ENCODE results near the gene NGEF.

NGEF gene

DNA sequence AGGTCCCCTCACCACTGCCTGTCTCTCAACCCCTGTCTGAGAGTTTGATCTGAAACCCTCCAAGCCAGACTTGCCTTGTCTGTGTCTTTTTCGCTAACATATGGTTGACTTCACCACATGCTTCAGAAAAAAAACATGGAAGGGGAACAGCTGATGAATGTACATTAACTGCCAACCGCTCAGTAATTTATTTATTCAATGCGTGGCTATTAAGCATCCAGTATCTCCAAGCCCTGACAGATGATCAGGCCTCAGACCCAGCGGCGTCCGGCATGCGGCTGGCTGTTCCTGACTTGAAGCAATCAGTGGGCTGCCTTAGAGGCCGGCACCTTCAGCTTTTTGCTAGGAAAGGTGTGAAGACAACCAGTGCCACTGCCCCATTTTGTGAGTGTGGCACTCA is 62.3 kb downstream of the NGEF start:
- Mint-ChIP-seq H3K27me3 (no peaks in the 10 kb centered on the region), H3K36me3 (no peaks in the 10 kb centered on the region), H3K4me1 (no peaks in the 10 kb centered on the region), H3K4me3 (no peak overlapping the region), H3K27ac (no peak overlapping the region), H3K9me3 (no peaks in the 10 kb centered on the region)

DNA sequence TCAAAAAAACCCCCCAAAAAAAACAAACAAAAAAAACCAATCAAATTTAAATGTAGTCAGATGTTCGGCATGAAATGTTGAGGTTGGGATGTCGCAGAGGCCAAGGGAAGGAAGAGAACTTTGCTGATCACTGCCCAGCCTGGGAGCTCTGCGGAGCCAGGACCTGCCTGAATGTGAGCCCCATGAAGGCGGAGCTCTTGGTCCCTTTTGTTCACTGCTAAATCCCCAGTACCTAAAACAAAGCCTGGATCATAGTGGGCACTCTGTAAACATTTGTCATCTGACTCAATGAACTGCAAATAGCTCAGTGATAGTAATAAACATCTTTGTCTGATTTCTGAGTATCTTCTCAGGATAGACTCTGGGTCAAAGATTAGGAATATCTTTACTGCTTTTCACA is 64.0 kb downstream of the NGEF start:
- Mint-ChIP-seq H3K4me3 (no peak overlapping the region), H3K9me3 (no peaks in the 10 kb centered on the region), H3K27ac (no peak overlapping the region), H3K36me3 (no peaks in the 10 kb centered on the region), H3K27me3 (no peaks in the 10 kb centered on the region), H3K4me1 (no peaks in the 10 kb centered on the region)

DNA sequence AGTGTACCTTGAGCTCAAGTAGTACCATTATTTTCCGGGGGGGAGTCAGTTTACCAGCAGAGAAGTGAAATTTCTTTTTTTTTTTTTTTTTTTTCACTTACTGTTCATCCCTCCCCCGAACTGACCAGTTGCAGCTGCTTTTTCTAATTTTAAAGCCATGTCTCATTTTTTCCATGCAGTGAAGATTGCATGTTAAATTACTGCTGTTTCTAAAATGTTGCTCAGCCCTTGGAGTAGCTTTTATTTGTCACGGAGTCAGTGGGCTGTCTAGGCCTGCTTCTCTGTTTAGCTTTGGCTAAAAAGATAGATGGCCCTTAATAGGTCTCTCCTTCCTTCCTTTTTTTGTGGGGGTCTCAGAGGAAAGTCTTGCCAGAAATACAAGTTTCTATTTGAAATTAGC is 70.2 kb downstream of the NGEF start:
- Mint-ChIP-seq H3K9me3 (no peaks in the 10 kb centered on the region), H3K36me3 (no peaks in the 10 kb centered on the region), H3K27ac (no peak overlapping the region), H3K4me3 (no peak overlapping the region), H3K4me1 (no peaks in the 10 kb centered on the region), H3K27me3 (no peaks in the 10 kb centered on the region)

DNA sequence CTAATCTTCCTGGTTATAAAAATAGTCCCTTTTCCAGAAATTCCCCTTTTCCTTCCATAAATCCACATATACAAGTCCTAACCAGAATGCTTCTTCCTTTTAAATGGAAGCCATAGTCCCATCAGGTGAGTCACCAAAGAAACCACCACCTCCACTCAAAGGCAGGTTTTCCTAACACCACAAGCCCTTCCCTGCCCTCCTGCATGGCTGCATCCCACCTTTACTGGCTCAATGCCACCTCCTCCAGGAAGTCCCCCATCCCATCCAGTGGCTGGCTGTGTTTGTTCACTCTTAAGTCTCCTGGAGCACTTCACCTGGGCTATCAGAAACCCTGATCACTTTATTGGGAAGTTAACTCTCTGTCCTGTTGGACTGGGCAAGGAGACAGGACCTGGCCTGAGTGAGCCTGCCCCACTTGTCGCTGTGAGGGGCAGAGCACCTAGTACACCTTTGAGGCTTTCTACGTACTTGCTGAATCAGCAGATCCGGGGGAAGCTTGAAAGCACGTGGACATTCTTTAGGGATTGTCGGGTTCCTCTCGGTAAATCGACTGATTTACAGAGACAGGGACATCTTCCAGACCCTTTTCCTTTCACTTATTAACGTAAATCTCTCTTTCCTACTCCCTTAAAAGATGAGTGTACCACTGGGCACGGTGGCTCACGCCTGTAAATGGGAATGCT is 71.0 kb downstream of the NGEF start:
- no peaks in the 10 kb centered on the region for H3K4me1 Mint-ChIP-seq
- no peak overlapping the region for H3K4me3 Mint-ChIP-seq
- peaks cover 1% of the 10 kb centered on the region for H3K27me3 Mint-ChIP-seq
- no peak overlapping the region for H3K27ac Mint-ChIP-seq
- H3K36me3 Mint-ChIP-seq: no peaks in the 10 kb centered on the region
- H3K9me3 Mint-ChIP-seq: no peaks in the 10 kb centered on the region

DNA sequence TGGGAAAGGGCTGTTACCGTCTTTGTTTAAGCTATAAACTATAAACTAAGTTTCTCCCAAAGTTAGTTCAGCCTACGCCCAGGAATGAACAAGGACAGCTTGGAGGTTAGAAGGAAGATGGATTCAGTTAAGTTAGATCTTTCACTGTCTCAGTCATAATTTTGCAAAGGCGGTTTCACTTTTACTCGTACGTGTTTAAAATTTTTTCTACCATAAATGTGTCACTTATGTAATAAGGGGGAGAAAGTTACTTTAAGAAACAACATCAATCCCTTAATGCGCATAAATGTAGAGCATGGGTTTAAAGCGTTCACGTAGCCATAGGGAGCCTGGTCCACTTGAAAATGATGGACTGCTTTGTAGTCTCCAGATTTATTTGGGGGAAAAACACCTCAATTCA is 71.7 kb downstream of the NGEF start:
- Mint-ChIP-seq H3K27me3 (peaks cover 1% of the 10 kb centered on the region), H3K27ac (no peak overlapping the region), H3K9me3 (no peaks in the 10 kb centered on the region), H3K4me3 (no peak overlapping the region), H3K36me3 (no peaks in the 10 kb centered on the region), H3K4me1 (no peaks in the 10 kb centered on the region)

DNA sequence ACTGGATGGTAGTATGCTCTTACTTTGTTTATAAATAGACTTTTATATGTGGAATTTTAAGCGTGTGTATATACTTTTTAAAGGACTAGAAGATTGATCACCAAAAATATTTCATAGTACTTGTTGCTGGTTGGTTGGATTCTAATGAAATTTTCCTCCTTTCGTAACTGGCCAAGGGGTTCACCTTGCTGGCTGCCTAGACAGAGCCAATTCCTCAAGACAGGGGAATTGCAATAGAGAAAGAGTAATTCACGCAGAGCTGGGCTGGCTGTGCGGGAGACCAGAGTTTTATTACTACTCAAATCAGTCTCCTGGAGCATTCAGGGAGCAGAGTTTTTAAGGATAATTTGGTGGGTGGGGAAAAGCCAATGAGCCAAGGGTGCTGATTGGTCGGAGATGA is 72.3 kb downstream of the NGEF start:
- Mint-ChIP-seq H3K9me3 (no peaks in the 10 kb centered on the region), H3K27me3 (peaks cover 1% of the 10 kb centered on the region), H3K27ac (no peak overlapping the region), H3K4me3 (no peak overlapping the region), H3K36me3 (no peaks in the 10 kb centered on the region), H3K4me1 (no peaks in the 10 kb centered on the region)

DNA sequence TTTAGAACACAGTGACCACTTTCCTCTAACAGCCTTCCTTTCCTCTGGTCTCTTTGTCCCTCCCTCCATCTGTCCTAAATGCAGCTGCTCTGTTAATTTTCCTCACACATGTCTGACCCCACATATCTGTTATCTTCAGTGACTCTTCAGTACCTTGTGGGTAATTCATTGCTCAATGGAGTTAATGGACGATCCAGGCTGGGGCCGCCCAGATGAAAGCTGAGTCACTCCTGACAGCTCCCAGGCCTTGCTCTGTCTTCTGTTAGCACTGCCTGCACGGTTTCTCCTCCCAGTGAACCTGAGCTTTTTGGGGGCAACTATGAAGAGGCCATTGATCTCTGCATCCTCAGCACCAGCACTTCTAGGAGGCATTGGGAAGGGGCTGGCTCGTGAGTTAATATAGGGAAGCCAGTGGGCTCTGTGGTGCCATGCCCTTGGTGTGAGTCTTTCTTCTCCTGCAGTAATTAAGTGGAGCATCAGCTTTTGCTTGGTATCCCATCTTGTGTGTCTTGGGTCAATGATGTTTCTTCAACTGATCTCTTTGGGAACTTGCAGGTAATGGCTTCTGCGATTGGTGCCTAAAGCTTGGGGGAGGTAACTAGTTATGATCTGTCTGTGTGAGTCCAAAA is 75.7 kb downstream of the NGEF start:
- no peak overlapping the region for H3K4me3 Mint-ChIP-seq
- H3K36me3 Mint-ChIP-seq: no peaks in the 10 kb centered on the region
- H3K27ac Mint-ChIP-seq: no peak overlapping the region
- H3K4me1 Mint-ChIP-seq: no peaks in the 10 kb centered on the region
- no peaks in the 10 kb centered on the region for H3K9me3 Mint-ChIP-seq
- peaks cover 5% of the 10 kb centered on the region for H3K27me3 Mint-ChIP-seq

DNA sequence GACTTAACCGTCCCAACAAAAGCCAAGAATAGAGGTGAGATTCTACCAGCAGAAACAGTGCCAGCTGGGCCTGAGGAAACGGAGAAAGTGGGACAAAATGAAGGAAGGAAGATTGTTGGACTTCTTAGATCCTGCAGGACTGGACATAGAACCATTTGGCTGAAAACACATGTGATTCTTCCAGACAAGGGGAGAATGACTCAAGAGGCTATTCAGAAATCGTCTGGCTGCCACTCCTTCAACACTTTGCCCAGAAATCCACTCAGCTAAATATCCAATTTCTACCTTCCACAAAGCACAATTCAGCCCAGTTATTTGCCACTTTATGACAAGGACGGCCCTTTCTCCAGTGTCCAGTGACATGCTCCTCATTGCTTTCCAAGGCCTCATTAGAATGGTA is 81.4 kb downstream of the NGEF start:
- Mint-ChIP-seq H3K9me3 (no peaks in the 10 kb centered on the region), H3K36me3 (peaks cover 2% of the 10 kb centered on the region), H3K27ac (no peak overlapping the region), H3K4me3 (no peak overlapping the region), H3K4me1 (peaks cover 12% of the 10 kb centered on the region), H3K27me3 (peaks cover 28% of the 10 kb centered on the region)

DNA sequence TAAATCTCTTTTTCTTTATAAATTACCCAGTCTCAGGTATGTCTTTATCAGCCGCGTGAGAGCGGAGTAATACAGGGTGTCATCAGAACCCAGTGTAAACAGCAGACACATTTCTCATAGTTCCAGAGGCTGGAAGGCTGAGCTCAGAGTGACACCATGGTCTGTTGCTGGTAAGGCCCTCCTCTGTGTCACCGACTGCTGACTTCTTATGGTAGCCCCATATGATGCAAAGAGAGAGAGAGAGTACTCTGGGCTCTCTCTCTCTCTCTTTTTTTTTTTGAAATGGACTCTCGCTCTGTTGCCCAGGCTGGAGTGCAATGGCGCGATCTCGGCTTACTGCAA is 83.0 kb downstream of the NGEF start:
- Mint-ChIP-seq H3K36me3 (peaks cover 5% of the 10 kb centered on the region), H3K9me3 (no peaks in the 10 kb centered on the region), H3K27me3 (peaks cover 38% of the 10 kb centered on the region), H3K4me3 (no peak overlapping the region), H3K4me1 (peaks cover 16% of the 10 kb centered on the region), H3K27ac (no peak overlapping the region)

DNA sequence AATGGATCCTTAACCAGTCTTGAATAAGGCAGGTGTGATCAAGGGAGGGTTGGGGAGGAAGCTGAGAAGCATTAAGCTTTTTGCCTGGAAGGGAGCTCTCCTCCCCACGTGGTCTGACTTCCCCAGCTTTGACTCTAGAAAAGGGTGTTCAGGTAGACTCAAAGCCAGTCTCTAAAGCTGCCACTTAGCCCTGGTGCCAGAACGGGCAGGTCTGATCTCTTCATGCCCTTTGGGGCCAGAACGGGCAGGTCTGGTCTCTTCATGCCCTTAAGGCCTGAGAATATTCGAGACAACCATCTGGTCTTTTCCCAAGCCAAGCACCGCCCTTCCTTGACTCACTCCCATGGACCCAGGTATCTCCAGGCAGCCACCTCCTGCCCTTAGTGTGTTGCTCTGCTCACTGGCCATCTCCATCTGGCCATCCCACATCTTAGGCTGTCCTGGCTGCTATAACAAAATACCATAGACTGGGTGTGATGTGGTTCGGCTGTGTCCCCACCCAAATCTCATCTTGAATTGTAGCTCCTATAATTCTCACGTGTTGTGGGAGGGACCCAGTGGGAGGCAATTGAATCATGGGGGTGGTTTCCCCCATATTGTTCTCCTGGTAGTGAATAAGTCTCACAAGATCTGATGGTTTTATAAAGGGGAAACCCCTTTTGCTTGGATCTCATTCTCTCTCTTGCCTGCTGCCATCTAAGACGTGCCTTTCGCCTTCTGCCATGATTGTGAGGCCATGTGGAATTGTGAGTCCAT is 83.6 kb downstream of the NGEF start:
- no peak overlapping the region for H3K27ac Mint-ChIP-seq

DNA sequence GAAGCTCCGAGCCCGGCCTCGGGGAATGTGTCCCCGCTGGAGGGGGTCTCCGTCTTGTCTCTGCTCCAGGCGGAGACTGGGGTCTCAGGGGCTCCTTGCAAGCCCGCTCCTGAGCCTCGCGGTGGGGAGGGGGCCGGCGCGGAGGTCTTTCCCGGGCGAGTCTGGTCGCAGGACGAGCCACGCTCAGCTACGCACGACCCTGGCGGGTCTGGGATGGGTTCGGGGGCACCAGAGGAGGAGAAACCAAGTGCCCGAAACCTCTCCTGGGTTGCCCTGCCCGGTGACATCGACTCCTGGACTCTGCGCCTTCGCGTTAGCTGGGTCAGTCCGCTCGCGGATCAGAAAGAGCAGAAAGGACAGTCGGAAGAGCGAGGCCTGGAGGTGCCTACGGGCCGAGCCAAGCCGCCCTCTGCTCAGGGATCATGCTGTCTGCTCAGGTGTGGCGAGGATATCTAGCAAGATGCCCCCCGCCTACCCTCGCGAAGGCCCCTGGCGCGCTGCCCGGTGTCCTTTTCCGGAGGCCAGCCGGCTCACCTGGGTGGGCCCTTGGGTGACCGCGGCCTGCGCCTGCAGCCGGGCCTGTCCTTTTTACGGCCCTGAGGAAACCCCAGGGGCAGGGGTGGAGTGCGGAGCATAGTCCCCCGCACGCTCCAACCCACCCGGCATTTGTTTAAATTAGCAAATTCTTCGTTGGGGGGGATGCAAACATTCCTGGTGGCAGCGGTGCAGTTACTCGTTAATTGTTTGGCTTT is 84.3 kb downstream of the NGEF start:
- Mint-ChIP-seq H3K4me1 (peaks cover 16% of the 10 kb centered on the region), H3K4me3 (peak overlapping the region; percentile 70), H3K9me3 (no peaks in the 10 kb centered on the region), H3K27me3 (peaks cover 43% of the 10 kb centered on the region), H3K36me3 (peaks cover 5% of the 10 kb centered on the region), H3K27ac (peak overlapping the region; percentile 51)

More for the DNA sequence above, 83.6 kb downstream of the NGEF start:
- H3K4me3 Mint-ChIP-seq: peak overlapping the region; percentile 61
- H3K27me3 Mint-ChIP-seq: peaks cover 43% of the 10 kb centered on the region
- H3K4me1 Mint-ChIP-seq: peaks cover 16% of the 10 kb centered on the region
- H3K9me3 Mint-ChIP-seq: no peaks in the 10 kb centered on the region
- H3K36me3 Mint-ChIP-seq: peaks cover 5% of the 10 kb centered on the region

DNA sequence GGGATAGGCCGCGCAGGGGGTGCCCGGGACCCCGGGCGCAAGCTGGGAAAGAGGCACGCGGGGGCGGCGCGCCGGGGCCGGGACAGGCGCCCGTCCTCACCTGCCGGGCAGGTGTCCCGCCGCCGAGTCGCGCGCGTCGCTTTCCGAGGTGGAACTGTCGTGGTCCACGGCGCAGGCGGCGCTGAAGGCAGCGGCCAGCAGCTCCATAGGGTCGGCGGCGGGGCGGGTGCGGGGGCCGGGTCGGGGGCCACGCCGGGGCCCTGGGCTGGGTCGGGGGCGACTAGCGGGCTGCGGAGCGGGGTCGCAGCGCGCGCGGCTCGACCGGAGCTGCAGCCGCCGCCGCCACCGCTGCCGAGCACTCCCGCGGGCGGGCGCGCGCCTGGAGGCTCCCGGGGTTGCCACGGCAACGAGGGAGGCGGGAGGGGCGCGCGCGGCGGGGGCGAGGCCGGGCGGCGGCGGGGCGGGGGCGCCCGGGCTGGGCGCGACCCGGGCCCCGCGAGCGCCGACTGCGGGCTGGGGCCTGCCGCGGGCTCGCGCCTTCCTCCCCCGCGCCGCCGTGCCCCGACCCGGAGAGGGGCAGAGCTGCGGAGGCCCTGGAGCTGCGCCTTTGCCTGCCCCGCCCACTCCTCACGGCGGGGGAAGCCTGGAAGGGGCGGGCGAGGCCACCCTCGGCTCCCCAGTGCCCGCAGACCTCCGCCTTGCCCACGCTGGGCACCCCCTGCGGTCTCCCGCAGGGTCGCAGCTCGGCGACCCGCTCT is 85.1 kb downstream of the NGEF start:
- H3K27ac Mint-ChIP-seq: no peak overlapping the region
- H3K36me3 Mint-ChIP-seq: peaks cover 5% of the 10 kb centered on the region

DNA sequence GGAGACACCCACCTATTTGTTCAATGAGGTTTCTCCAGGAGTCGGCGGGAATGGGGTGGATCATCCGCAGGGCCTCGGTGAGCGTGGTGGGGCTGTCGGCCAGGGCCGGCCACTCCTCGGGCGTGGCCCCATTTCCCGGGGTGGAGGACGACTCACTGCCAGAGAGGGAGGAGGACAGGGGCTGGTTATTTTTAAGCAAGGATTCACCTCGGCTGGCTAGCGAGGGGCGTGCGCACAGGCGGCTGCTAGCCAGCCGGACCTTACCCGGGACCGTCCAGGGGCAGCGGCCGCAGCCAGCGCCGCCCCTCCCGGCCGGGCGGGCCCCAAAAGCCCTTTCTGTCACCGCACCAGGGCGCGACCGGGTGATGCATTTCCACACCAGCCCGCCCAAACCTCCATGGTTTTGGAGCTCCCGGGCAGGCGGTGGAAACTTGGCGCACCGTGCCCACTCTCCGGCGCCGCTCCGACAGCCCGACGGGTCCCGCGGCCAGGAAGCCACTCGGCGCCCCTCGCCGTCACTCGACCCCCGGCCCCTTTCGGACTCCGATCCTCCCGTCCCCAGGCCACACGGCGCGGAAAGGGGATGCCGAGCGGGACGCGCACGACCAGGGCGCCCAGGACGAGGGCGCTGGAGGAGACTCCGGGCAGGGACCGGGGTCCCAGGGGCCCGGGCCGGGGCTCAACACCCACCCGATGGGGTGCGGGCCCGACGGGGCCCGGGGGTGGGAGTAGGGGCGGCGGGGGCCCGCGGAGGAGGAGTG is 85.8 kb downstream of the NGEF start:
- Mint-ChIP-seq H3K4me3 (peak overlapping the region; percentile 79), H3K27me3 (peaks cover 40% of the 10 kb centered on the region), H3K27ac (no peak overlapping the region), H3K4me1 (peaks cover 16% of the 10 kb centered on the region), H3K9me3 (no peaks in the 10 kb centered on the region), H3K36me3 (peaks cover 5% of the 10 kb centered on the region)

More for the DNA sequence above, 85.1 kb downstream of the NGEF start:
- Mint-ChIP-seq H3K9me3 (no peaks in the 10 kb centered on the region), H3K27me3 (peaks cover 42% of the 10 kb centered on the region), H3K4me1 (peaks cover 16% of the 10 kb centered on the region), H3K4me3 (no peak overlapping the region)

DNA sequence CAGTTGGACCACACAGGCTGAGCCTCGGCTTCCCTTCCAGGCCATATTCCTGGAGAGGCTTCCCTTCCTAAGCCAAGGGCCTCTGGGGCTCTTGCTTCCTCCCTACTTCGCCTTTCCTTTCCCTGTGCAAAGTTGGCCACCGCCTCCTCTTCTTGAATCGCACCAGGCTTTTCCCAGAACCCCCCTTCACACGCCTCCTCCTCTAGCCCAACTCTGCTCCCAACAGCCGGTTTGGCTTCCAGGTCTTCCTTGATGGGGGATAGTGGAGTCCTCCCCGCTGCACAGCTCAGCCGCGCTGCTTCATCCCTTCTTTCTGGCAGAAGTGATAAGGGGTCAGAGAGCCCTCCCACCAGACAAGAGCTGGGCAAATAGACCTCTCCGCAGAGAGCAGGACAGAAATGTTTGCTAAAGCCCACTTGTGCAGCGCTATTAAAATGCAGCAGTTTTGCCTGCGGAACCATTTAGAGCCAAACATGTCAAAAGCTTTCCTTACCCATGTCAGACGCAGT is 86.6 kb downstream of the NGEF start:
- Mint-ChIP-seq H3K4me3 (peak overlapping the region; percentile 79), H3K4me1 (peaks cover 16% of the 10 kb centered on the region), H3K27me3 (peaks cover 38% of the 10 kb centered on the region), H3K36me3 (peaks cover 5% of the 10 kb centered on the region), H3K9me3 (no peaks in the 10 kb centered on the region), H3K27ac (peak overlapping the region; percentile 82)
